Skeletal muscle tissue (tissue), 4 donors: ENCODE data around the gene GRK1. TPM values are rescaled to one million over a fixed set of nuclear protein-coding genes. Genes with fewer than 3 reads are reported as not detected.

ENCODE experiments used
- H3K27ac ChIP-seq: one replicate; pipeline ENCODE4 v1.7.0; 2013; ENCODE audit warnings: mild to moderate bottlenecking, low read depth, low read length, inconsistent platforms
- H3K27me3 ChIP-seq, 3 donors: one replicate each; pipeline ENCODE4 v1.7.0; 2013; ENCODE audit warnings: low read length in 3 of 3; ENCODE audit not compliant: control insufficient read depth in 3 of 3, insufficient read depth in 3 of 3
- H3K36me3 ChIP-seq, 3 donors: one replicate each; pipeline ENCODE4 v1.7.0; 2013; ENCODE audit warnings: low read length in 3 of 3; ENCODE audit not compliant: control insufficient read depth in 3 of 3, insufficient read depth in 3 of 3
- H3K4me1 ChIP-seq, 3 donors: one replicate each; pipeline ENCODE4 v1.7.0; 2013; ENCODE audit warnings: low read length in 3 of 3, mild to moderate bottlenecking in 3 of 3; ENCODE audit not compliant: control insufficient read depth in 3 of 3, insufficient read depth in 3 of 3
- H3K4me3 ChIP-seq, 3 donors: one replicate each; pipeline ENCODE4 v1.7.0; 2013; ENCODE audit warnings: low read length in 3 of 3
- H3K9ac ChIP-seq, 3 donors: one replicate each; pipeline ENCODE4 v1.7.0; 2013; ENCODE audit warnings: low read length in 3 of 3, mild to moderate bottlenecking in 3 of 3, moderate library complexity in 2 of 3, low read depth in 1 of 3
- H3K9me3 ChIP-seq, 3 donors: one replicate each; pipeline ENCODE4 v1.7.0; 2013; ENCODE audit warnings: low read length in 3 of 3; ENCODE audit not compliant: control insufficient read depth in 3 of 3
- total RNA-seq: library from RNA; depleted of rRNA; stranded (reverse); fragments of >200 nt; gene quantifications from one replicate; pipeline ENCODE4 v1.2.3, GENCODE V29; 2014
- donor health status: Osteomylitis.

Gene GRK1
- total RNA-seq, 1 donor from 2014 or later = not detected

- no peaks in the 10 kb centered on the region for H3K9me3 ChIP-seq
- no peak overlapping the region for H3K4me3 ChIP-seq
- peaks cover 14 to 49% (median 24%) of the 10 kb centered on the region in 3 donors for H3K27me3 ChIP-seq
- H3K4me1 ChIP-seq = peaks cover 10 to 11% (median 10%) of the 10 kb centered on the region in 3 donors
- H3K27ac ChIP-seq = no peak overlapping the region
- H3K9ac ChIP-seq = no peak overlapping the region
- no peaks in the 10 kb centered on the region for H3K36me3 ChIP-seq
Measured at GRCh38 chr13:113754691-113755090, 87.7 kb downstream of the GRK1 start.

GRCh38 chr13:113756441-113757097 lies 89.5 kb downstream of the GRK1 start:
- Histone ChIP-seq H3K9me3 (no peaks in the 10 kb centered on the region), H3K4me1 (peaks cover 14 to 15% (median 14%) of the 10 kb centered on the region in 3 donors), H3K36me3 (no peaks in the 10 kb centered on the region), H3K27me3 (peaks cover 16 to 51% (median 39%) of the 10 kb centered on the region in 3 donors), H3K4me3 (no peak overlapping the region), H3K27ac (no peak overlapping the region), H3K9ac (no peak overlapping the region)

- Histone ChIP-seq H3K4me1 (peaks cover 14 to 15% (median 14%) of the 10 kb centered on the region in 3 donors), H3K36me3 (peaks cover 0 to 2% (median 0%) of the 10 kb centered on the region in 3 donors), H3K27me3 (peaks cover 28 to 60% (median 46%) of the 10 kb centered on the region in 3 donors), H3K27ac (peak within 1 kb of the TSS; percentile 79), H3K9ac (peak within 1 kb of the TSS; percentile 66 to 73 (median 67)), H3K4me3 (peak within 1 kb of the TSS; percentile 72 to 75 (median 73)), H3K9me3 (no peaks in the 10 kb centered on the region)
Measured at GRCh38 chr13:113758651-113759524, 91.9 kb downstream of the GRK1 start, which contains the start of gene TMEM255B. Gene TMEM255B (plus strand): TSS chr13:113759226. CDS start chr13:113759270, 44 bp downstream.

GRCh38 chr13:113759525-113760137 lies 92.6 kb downstream of the GRK1 start:
- Histone ChIP-seq H3K9me3 (no peaks in the 10 kb centered on the region), H3K27me3 (peaks cover 22 to 59% (median 44%) of the 10 kb centered on the region in 3 donors), H3K36me3 (peaks cover 0 to 2% (median 0%) of the 10 kb centered on the region in 3 donors), H3K9ac (peak overlapping the region; percentile 33 to 52 (median 50)), H3K4me1 (peaks cover 14 to 15% (median 14%) of the 10 kb centered on the region in 3 donors), H3K4me3 (peak overlapping the region; percentile 72 to 75 (median 73)), H3K27ac (peak overlapping the region; percentile 79)

- Histone ChIP-seq H3K9me3 (no peaks in the 10 kb centered on the region), H3K4me1 (peaks cover 14 to 15% (median 14%) of the 10 kb centered on the region in 3 donors), H3K27ac (peak overlapping the region; percentile 49), H3K9ac (no peak overlapping the region), H3K36me3 (peaks cover 0 to 2% (median 0%) of the 10 kb centered on the region in 3 donors), H3K4me3 (no peak overlapping the region), H3K27me3 (peaks cover 21 to 56% (median 43%) of the 10 kb centered on the region in 3 donors)
Measured at GRCh38 chr13:113761136-113761535, 94.1 kb downstream of the GRK1 start.

GRCh38 chr13:113762075-113762474 lies 95.1 kb downstream of the GRK1 start:
- H3K27me3 ChIP-seq = peaks cover 25 to 47% (median 45%) of the 10 kb centered on the region in 3 donors
- H3K36me3 ChIP-seq = peaks cover 0 to 2% (median 0%) of the 10 kb centered on the region in 3 donors
- peaks cover 14 to 15% (median 14%) of the 10 kb centered on the region in 3 donors for H3K4me1 ChIP-seq
- no peak overlapping the region for H3K27ac ChIP-seq
- H3K9me3 ChIP-seq = no peaks in the 10 kb centered on the region
- H3K4me3 ChIP-seq = no peak overlapping the region
- H3K9ac ChIP-seq = no peak overlapping the region

- H3K9me3 ChIP-seq = no peaks in the 10 kb centered on the region
- peaks cover 25 to 45% (median 43%) of the 10 kb centered on the region in 3 donors for H3K27me3 ChIP-seq
- H3K4me1 ChIP-seq = peaks cover 14 to 15% (median 14%) of the 10 kb centered on the region in 3 donors
- H3K36me3 ChIP-seq = peaks cover 0 to 2% (median 0%) of the 10 kb centered on the region in 3 donors
- H3K9ac ChIP-seq = no peak overlapping the region
- H3K4me3 ChIP-seq = no peak overlapping the region
- no peak overlapping the region for H3K27ac ChIP-seq
Measured at GRCh38 chr13:113762538-113762937, 95.5 kb downstream of the GRK1 start.

- Histone ChIP-seq H3K4me3 (no peak overlapping the region), H3K4me1 (peaks cover 14 to 15% (median 14%) of the 10 kb centered on the region in 3 donors), H3K36me3 (peaks cover 0 to 2% (median 0%) of the 10 kb centered on the region in 3 donors), H3K27me3 (peaks cover 25 to 44% (median 37%) of the 10 kb centered on the region in 3 donors), H3K9me3 (no peaks in the 10 kb centered on the region), H3K27ac (no peak overlapping the region), H3K9ac (no peak overlapping the region)
Measured at GRCh38 chr13:113763254-113763653, 96.2 kb downstream of the GRK1 start.

GRCh38 chr13:113763961-113764792 lies 97.2 kb downstream of the GRK1 start:
- Histone ChIP-seq H3K9ac (no peak overlapping the region), H3K27me3 (peaks cover 25 to 37% (median 34%) of the 10 kb centered on the region in 3 donors), H3K4me3 (no peak overlapping the region), H3K27ac (no peak overlapping the region), H3K9me3 (no peaks in the 10 kb centered on the region), H3K4me1 (peaks cover 8 to 9% (median 8%) of the 10 kb centered on the region in 3 donors), H3K36me3 (peaks cover 0 to 2% (median 0%) of the 10 kb centered on the region in 3 donors)
